HEK293 (cell line): Measurements from ENCODE around the gene RPL10.

Source experiments
- ZNF404 ChIP-seq: fragments of 450-650 bp; formaldehyde crosslinking; IDR thresholded peaks from 2 replicates; pipeline ENCODE4 v1.5.1; 2017; ENCODE audit warnings: missing biosample characterization, missing genetic modification characterization
- ZNF560 ChIP-seq: fragments of 450-650 bp; formaldehyde crosslinking; IDR thresholded peaks from 2 replicates; pipeline ENCODE4 v1.5.1; 2017; ENCODE audit warnings: missing biosample characterization, missing genetic modification characterization, borderline replicate concordance
- TF ChIP-seq, protein P1 (sequence below): fragments of 450-650 bp; formaldehyde crosslinking; IDR thresholded peaks from 2 replicates; pipeline ENCODE4 v1.5.1; 2016; ENCODE audit warnings: missing biosample characterization, missing genetic modification characterization

DNA sequence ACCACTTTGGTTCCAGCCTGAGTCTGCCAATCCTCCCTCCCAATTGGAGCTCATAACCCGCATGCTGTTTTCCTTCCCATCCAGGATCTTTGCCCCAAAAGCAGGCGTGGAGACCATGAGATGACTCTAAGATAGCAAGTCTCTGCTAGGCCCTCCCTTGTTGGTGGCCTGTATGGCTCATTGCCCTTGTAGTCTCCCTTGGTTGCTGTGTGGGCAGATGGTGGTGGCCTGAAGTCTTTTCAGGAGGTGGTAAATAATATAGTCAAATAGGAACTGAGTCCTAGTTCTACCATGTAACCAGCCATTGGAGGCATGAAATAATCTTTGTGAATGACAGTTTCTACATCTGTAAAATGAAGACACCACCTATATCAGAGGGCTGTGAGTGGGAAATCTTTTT, 31.5 kb downstream of the RPL10 start:
- TF ChIP-seq, protein P1, sequence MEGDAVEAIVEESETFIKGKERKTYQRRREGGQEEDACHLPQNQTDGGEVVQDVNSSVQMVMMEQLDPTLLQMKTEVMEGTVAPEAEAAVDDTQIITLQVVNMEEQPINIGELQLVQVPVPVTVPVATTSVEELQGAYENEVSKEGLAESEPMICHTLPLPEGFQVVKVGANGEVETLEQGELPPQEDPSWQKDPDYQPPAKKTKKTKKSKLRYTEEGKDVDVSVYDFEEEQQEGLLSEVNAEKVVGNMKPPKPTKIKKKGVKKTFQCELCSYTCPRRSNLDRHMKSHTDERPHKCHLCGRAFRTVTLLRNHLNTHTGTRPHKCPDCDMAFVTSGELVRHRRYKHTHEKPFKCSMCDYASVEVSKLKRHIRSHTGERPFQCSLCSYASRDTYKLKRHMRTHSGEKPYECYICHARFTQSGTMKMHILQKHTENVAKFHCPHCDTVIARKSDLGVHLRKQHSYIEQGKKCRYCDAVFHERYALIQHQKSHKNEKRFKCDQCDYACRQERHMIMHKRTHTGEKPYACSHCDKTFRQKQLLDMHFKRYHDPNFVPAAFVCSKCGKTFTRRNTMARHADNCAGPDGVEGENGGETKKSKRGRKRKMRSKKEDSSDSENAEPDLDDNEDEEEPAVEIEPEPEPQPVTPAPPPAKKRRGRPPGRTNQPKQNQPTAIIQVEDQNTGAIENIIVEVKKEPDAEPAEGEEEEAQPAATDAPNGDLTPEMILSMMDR (tag by site-specific recombination): no peak
- TF ChIP-seq ZNF404 (tag by site-specific recombination) (no peak), ZNF560 (tag by site-specific recombination) (no peak)
